HEK293 (cell line): Measurements from ENCODE around the gene DGKG.
A peak's percentile ranks its signal among the peaks of the same experiment; 100 is the strongest.

Experiments
- CTCF ChIA-PET: fragments of 350-600 bp; formaldehyde crosslinking; extraction: SDS; loops from one replicate; lab custom pipeline; 2021; ENCODE audit warnings: antibody characterized with exemption; lab: Yijun Ruan, JAX
- POLR2A ChIA-PET: fragments of 300-600 bp; formaldehyde crosslinking; extraction: SDS; loops from one replicate; lab custom pipeline; 2020; ENCODE audit warnings: antibody characterized with exemption, inconsistent platforms; lab: Yijun Ruan, JAX
- H3K27ac ChIP-seq: fragments of 200-500 bp; sonication (Bioruptor generic); 2 replicates; pipeline ENCODE4 v1.5.1; 2014; ENCODE audit warnings: low read depth, low read length, control low read depth, inconsistent platforms; ENCODE audit errors: extremely low read depth
- H3K36me3 ChIP-seq, 2 experiments: fragments of 200-500 bp in 1 of 2; sonication (Bioruptor generic) in 1 of 2; 1 replicate in 1 of 2; 2 replicates in 1 of 2; pipeline ENCODE4 v1.5.1; 2014 to 2017; ENCODE audit warnings: inconsistent platforms in 2 of 2, low read length in 2 of 2; ENCODE audit not compliant: control insufficient read depth in 2 of 2, insufficient read depth in 1 of 2
- H3K4me1 ChIP-seq: fragments of 200-500 bp; sonication (Bioruptor generic); 2 replicates; pipeline ENCODE4 v1.5.1; 2014; ENCODE audit warnings: mild to moderate bottlenecking, low read length, inconsistent platforms; ENCODE audit not compliant: control insufficient read depth, insufficient read depth
- H3K4me3 ChIP-seq: 2 replicates; pipeline ENCODE4 v1.5.1; 2011; ENCODE audit warnings: low read depth, mild to moderate bottlenecking, control low read depth, low read length, moderate library complexity
- H3K9me3 ChIP-seq: fragments of 200-500 bp; sonication (Bioruptor generic); 2 replicates; pipeline ENCODE4 v1.5.1; 2014; ENCODE audit warnings: low read depth, low read length, inconsistent platforms; ENCODE audit not compliant: control insufficient read depth, insufficient read depth
- ATF2 ChIP-seq: fragments of 450-650 bp; formaldehyde crosslinking; IDR thresholded peaks from 2 replicates; pipeline ENCODE4 v1.5.1; 2016; ENCODE audit warnings: missing biosample characterization, missing genetic modification characterization, low read depth
- KLF17 ChIP-seq: fragments of 450-650 bp; formaldehyde crosslinking; IDR thresholded peaks from 2 replicates; pipeline ENCODE4 v1.5.1; 2016; ENCODE audit warnings: missing biosample characterization, missing genetic modification characterization
- OSR2 ChIP-seq: fragments of 450-650 bp; formaldehyde crosslinking; IDR thresholded peaks from 2 replicates; pipeline ENCODE4 v1.5.1; 2016; ENCODE audit warnings: missing biosample characterization, missing genetic modification characterization
- PRDM4 ChIP-seq: fragments of 450-650 bp; formaldehyde crosslinking; IDR thresholded peaks from 2 replicates; pipeline ENCODE4 v1.5.1; 2017; ENCODE audit warnings: missing biosample characterization, missing genetic modification characterization
- ZBTB17 ChIP-seq: fragments of 450-650 bp; formaldehyde crosslinking; IDR thresholded peaks from 2 replicates; pipeline ENCODE4 v1.5.1; 2016; ENCODE audit warnings: missing biosample characterization, missing genetic modification characterization
- ZBTB20 ChIP-seq: fragments of 450-650 bp; formaldehyde crosslinking; IDR thresholded peaks from 2 replicates; pipeline ENCODE4 v1.5.1; 2016; ENCODE audit warnings: missing biosample characterization, missing genetic modification characterization
- ZBTB21 ChIP-seq: fragments of 450-650 bp; formaldehyde crosslinking; IDR thresholded peaks from 2 replicates; pipeline ENCODE4 v1.5.1; 2017; ENCODE audit warnings: missing biosample characterization, missing genetic modification characterization
- ZFP69B ChIP-seq: fragments of 450-650 bp; formaldehyde crosslinking; IDR thresholded peaks from 2 replicates; pipeline ENCODE4 v1.5.1; 2016; ENCODE audit warnings: missing biosample characterization, missing genetic modification characterization
- ZNF10 ChIP-seq: fragments of 450-650 bp; formaldehyde crosslinking; IDR thresholded peaks from 2 replicates; pipeline ENCODE4 v1.5.1; 2017; ENCODE audit warnings: missing biosample characterization, missing genetic modification characterization
- ZNF146 ChIP-seq: fragments of 450-650 bp; formaldehyde crosslinking; IDR thresholded peaks from 2 replicates; pipeline ENCODE4 v1.5.1; 2016; ENCODE audit warnings: missing biosample characterization, missing genetic modification characterization
- ZNF274 ChIP-seq, 2 experiments: fragments of 200-500 bp in 1 of 2; fragments of 450-650 bp in 1 of 2; sonication (Bioruptor generic) in 1 of 2; formaldehyde crosslinking in 1 of 2; IDR thresholded peaks; 2 replicates each; pipeline versions ENCODE4 v1.5.1 to v1.6.1; 2014 to 2016; ENCODE audit warnings: borderline replicate concordance in 1 of 2, inconsistent platforms in 1 of 2, low read length in 1 of 2, missing biosample characterization in 1 of 2, missing genetic modification characterization in 1 of 2
- ZNF488 ChIP-seq: fragments of 450-650 bp; formaldehyde crosslinking; IDR thresholded peaks from 2 replicates; pipeline ENCODE4 v1.5.1; 2016; ENCODE audit warnings: missing biosample characterization, missing genetic modification characterization
- ZNF514 ChIP-seq: fragments of 450-650 bp; formaldehyde crosslinking; IDR thresholded peaks from 2 replicates; pipeline ENCODE4 v1.5.1; 2016; ENCODE audit warnings: missing biosample characterization, missing genetic modification characterization
- ZNF518A ChIP-seq: fragments of 450-650 bp; formaldehyde crosslinking; conservative IDR thresholded peaks from 2 replicates; pipeline ENCODE4 v1.5.1; 2016; ENCODE audit warnings: low read depth, missing biosample characterization, missing genetic modification characterization
- ZNF548 ChIP-seq: fragments of 450-650 bp; formaldehyde crosslinking; IDR thresholded peaks from 2 replicates; pipeline ENCODE4 v1.5.1; 2016; ENCODE audit warnings: missing biosample characterization, missing genetic modification characterization
- ZNF558 ChIP-seq: fragments of 450-650 bp; formaldehyde crosslinking; IDR thresholded peaks from 2 replicates; pipeline ENCODE4 v1.5.1; 2016; ENCODE audit warnings: missing biosample characterization, missing genetic modification characterization
- ZNF571 ChIP-seq: fragments of 450-650 bp; formaldehyde crosslinking; IDR thresholded peaks from 2 replicates; pipeline ENCODE4 v1.5.0; 2017; ENCODE audit warnings: missing biosample characterization, missing genetic modification characterization
- ZNF660 ChIP-seq: fragments of 450-650 bp; IDR thresholded peaks from 2 replicates; pipeline ENCODE4 v1.5.1; 2018; ENCODE audit warnings: missing biosample characterization, mild to moderate bottlenecking, missing genetic modification characterization
- ZNF677 ChIP-seq: fragments of 450-650 bp; IDR thresholded peaks from 2 replicates; pipeline ENCODE4 v1.5.0; 2018; ENCODE audit warnings: missing biosample characterization, mild to moderate bottlenecking, missing genetic modification characterization, moderate library complexity
- ZNF692 ChIP-seq: fragments of 450-650 bp; formaldehyde crosslinking; IDR thresholded peaks from 2 replicates; pipeline ENCODE4 v1.5.1; 2016; ENCODE audit warnings: missing biosample characterization, missing genetic modification characterization
- ZNF843 ChIP-seq: fragments of 450-650 bp; formaldehyde crosslinking; IDR thresholded peaks from 2 replicates; pipeline ENCODE4 v1.5.1; 2016; ENCODE audit warnings: missing biosample characterization, missing genetic modification characterization
- TF ChIP-seq, protein P1 (sequence below): fragments of 450-650 bp; formaldehyde crosslinking; IDR thresholded peaks from 2 replicates; pipeline ENCODE4; 2016; ENCODE audit warnings: missing biosample characterization, missing genetic modification characterization

Gene DGKG

GRCh38 chr3:186162221-186162620 lies 199.8 kb downstream of the DGKG start:
- ChIA-PET CTCF (no interaction called here), POLR2A (no interaction called here)
- Histone ChIP-seq H3K27ac (no peak overlapping the region), H3K4me3 (no peak overlapping the region), H3K4me1 (peaks cover 8% of the 10 kb centered on the region; the same call in 1 of the 2 replicates), H3K9me3 (no peaks in the 10 kb centered on the region), H3K36me3 (no peaks in the 10 kb centered on the region)
- TF ChIP-seq ATF2 (peak; percentile 69), ZNF518A (tag by site-specific recombination) (peak; percentile 75), ZNF660 (tag by site-specific recombination) (peak; percentile 72), ZBTB17 (tag by site-specific recombination) (0 out of 2 replicates have a peak, but pooled peaks have one; percentile 17), ZNF571 (tag by site-specific recombination) (no peak), ZNF10 (tag by site-specific recombination) (no peak), ZFP69B (tag by site-specific recombination) (0 out of 2 replicates have a peak, but pooled peaks have one; percentile 17), ZNF692 (peak; percentile 54; the same call in 1 of the 2 replicates), OSR2 (tag by site-specific recombination) (no peak), ZNF677 (tag by site-specific recombination) (no peak), ZNF548 (tag by site-specific recombination) (no peak), ZBTB21 (tag by site-specific recombination) (peak; percentile 33; the same call in 1 of the 2 replicates), ZBTB20 (peak; percentile 73)
- TF ChIP-seq, protein P1, sequence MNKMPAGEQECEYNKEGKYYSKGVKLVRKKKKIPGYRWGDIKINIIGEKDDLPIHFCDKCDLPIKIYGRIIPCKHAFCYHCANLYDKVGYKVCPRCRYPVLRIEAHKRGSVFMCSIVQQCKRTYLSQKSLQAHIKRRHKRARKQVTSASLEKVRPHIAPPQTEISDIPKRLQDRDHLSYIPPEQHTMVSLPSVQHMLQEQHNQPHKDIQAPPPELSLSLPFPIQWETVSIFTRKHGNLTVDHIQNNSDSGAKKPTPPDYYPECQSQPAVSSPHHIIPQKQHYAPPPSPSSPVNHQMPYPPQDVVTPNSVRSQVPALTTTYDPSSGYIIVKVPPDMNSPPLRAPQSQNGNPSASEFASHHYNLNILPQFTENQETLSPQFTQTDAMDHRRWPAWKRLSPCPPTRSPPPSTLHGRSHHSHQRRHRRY = no peak

GRCh38 chr3:186160691-186161243 lies 201.3 kb downstream of the DGKG start:
- Histone ChIP-seq H3K4me3 (no peak overlapping the region), H3K27ac (no peak overlapping the region), H3K4me1 (peaks cover under 1% of the 10 kb centered on the region; the same call in 1 of the 2 replicates), H3K9me3 (no peaks in the 10 kb centered on the region), H3K36me3 (no peaks in the 10 kb centered on the region)
- POLR2A ChIA-PET = no interaction called here
- CTCF ChIA-PET = no interaction called here
- TF ChIP-seq ZNF843 = no peak
- no peak for TF ChIP-seq KLF17
- TF ChIP-seq PRDM4 (tag by site-specific recombination) = no peak
- no peak for TF ChIP-seq ZNF146
- no peak for TF ChIP-seq ZNF558
- no peak for TF ChIP-seq ZNF514 (tag by site-specific recombination)
- TF ChIP-seq ZNF274 (IDR thresholded peaks at IDR 0.05; ENCODE audit: low read length) = no peak
- no peak for TF ChIP-seq ZNF274 (tag by site-specific recombination; IDR thresholded peaks at IDR 0.05; ENCODE audit: borderline replicate concordance)
- no peak for TF ChIP-seq ZNF488 (tag by site-specific recombination)
